ENCODE results near the gene PTPRN2.

- TF ChIP-seq POLR2A (IDR thresholded peaks at IDR 0.05) = no peak
- TF ChIP-seq, protein P1, sequence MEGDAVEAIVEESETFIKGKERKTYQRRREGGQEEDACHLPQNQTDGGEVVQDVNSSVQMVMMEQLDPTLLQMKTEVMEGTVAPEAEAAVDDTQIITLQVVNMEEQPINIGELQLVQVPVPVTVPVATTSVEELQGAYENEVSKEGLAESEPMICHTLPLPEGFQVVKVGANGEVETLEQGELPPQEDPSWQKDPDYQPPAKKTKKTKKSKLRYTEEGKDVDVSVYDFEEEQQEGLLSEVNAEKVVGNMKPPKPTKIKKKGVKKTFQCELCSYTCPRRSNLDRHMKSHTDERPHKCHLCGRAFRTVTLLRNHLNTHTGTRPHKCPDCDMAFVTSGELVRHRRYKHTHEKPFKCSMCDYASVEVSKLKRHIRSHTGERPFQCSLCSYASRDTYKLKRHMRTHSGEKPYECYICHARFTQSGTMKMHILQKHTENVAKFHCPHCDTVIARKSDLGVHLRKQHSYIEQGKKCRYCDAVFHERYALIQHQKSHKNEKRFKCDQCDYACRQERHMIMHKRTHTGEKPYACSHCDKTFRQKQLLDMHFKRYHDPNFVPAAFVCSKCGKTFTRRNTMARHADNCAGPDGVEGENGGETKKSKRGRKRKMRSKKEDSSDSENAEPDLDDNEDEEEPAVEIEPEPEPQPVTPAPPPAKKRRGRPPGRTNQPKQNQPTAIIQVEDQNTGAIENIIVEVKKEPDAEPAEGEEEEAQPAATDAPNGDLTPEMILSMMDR (IDR thresholded peaks at IDR 0.05) = no peak
Measured at GRCh38 chr7:158411232-158411950, 176.2 kb downstream of the PTPRN2 start.
